Suprapubic skin (tissue), 4 donors: Measurements from ENCODE around the gene RRAD. TPM values are rescaled to one million over a fixed set of nuclear protein-coding genes. Genes with fewer than 3 reads are reported as not detected.

ENCODE experiments used
- DNase-seq, 2 donors: peaks; one replicate each; pipeline ENCODE4 v3.0.0-alpha.2; 2019; ENCODE audit warnings: low spot score in 2 of 2
- H3K27ac ChIP-seq: fragments of 200-600 bp; sonication (generic); one replicate; pipeline ENCODE4 v1.5.1; 2019
- H3K27me3 ChIP-seq: fragments of 200-600 bp; sonication (generic); one replicate; pipeline ENCODE4 v1.5.1; 2019
- H3K36me3 ChIP-seq: fragments of 200-600 bp; sonication (generic); one replicate; pipeline ENCODE4 v1.5.1; 2019
- H3K4me1 ChIP-seq: fragments of 200-600 bp; sonication (generic); one replicate; pipeline ENCODE4 v1.5.1; 2019
- H3K4me3 ChIP-seq: fragments of 200-600 bp; sonication (generic); one replicate; pipeline ENCODE4 v1.5.1; 2019; ENCODE audit warnings: mild to moderate bottlenecking
- H3K9me3 ChIP-seq: fragments of 200-600 bp; sonication (generic); one replicate; pipeline ENCODE4 v1.5.1; 2019
- EP300 ChIP-seq: sonication (generic); formaldehyde crosslinking; IDR thresholded peaks from one replicate; pipeline ENCODE4 v1.6.1; 2017; ENCODE audit warnings: antibody characterized with exemption
- POLR2A ChIP-seq, 2 donors: fragments of 450-650 bp; IDR thresholded peaks; one replicate each; pipeline ENCODE4 v1.6.1; 2017; ENCODE audit warnings: antibody characterized with exemption in 2 of 2, mild to moderate bottlenecking in 2 of 2, moderate library complexity in 2 of 2
- POLR2AphosphoS5 ChIP-seq, 3 donors: sonication (generic); formaldehyde crosslinking; IDR thresholded peaks; one replicate each; pipeline ENCODE4 v1.6.1; 2017; ENCODE audit warnings: antibody characterized with exemption in 3 of 3
- WGBS: methylation state at CpG from one replicate; pipeline ENCODE4 v1.1.5; 2018; 5-methylcytosine and 5-hydroxymethylcytosine counted together
- total RNA-seq, 4 donors: library from RNA; depleted of rRNA; stranded (reverse); fragments of >200 nt; gene quantifications; one replicate each; pipeline ENCODE4 v1.1.0, GENCODE V29; 2016
- TF ChIP-seq, protein P1 (sequence below), 2 donors: fragments of 200-600 bp in 1 of 2; fragments of 450-650 bp in 1 of 2; sonication (generic) in 1 of 2; IDR thresholded peaks; one replicate each; pipeline ENCODE4 v1.5.1; 2016 to 2019; ENCODE audit warnings: antibody characterized with exemption in 2 of 2, mild to moderate bottlenecking in 1 of 2, moderate library complexity in 1 of 2

RRAD gene
- total RNA-seq, 4 donors from 2014 or later = 1.5 to 12.1 (median 4.6) TPM

DNA sequence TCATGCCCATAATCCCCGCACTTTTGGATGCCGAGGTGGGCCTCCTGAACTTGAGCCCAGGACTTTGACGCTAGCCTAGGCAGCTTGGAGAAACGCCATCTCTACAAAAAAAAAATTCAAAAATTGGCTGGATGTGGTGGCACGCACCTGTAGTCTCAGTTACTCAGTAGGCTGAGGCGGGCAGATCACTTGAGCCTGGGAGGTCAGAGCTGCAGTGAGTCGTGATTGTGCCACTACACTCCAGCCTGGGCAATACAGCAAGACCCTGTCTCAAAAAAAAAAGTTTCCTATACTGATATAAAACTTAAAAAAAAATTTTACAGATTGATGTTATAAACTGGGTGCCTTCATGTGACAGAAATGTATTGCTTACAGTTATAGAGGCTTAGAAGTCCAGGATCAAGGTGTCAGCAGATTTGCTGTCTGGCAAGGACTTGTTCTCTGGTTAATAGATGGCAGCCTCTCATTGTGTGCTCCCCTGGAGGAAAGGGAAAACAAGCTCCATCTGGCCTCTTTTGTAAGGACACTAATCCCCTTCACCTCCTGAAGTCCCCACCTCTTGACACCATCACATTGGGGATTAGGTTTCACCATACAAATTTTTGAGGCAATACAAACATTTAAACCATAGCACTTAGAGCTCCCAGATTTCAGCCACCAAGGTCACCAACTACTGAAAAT is 27.2 kb upstream of the RRAD start:
- Histone ChIP-seq H3K36me3 (no peaks in the 10 kb centered on the region), H3K27ac (no peak overlapping the region), H3K9me3 (no peaks in the 10 kb centered on the region), H3K4me3 (no peak overlapping the region), H3K4me1 (peaks cover 15% of the 10 kb centered on the region), H3K27me3 (peaks cover 3% of the 10 kb centered on the region)
- no peak for TF ChIP-seq POLR2AphosphoS5 (IDR thresholded peaks at IDR 0.05)
- no peak for TF ChIP-seq EP300
- no peak for TF ChIP-seq POLR2A (IDR thresholded peaks at IDR 0.05)
- TF ChIP-seq, protein P1, sequence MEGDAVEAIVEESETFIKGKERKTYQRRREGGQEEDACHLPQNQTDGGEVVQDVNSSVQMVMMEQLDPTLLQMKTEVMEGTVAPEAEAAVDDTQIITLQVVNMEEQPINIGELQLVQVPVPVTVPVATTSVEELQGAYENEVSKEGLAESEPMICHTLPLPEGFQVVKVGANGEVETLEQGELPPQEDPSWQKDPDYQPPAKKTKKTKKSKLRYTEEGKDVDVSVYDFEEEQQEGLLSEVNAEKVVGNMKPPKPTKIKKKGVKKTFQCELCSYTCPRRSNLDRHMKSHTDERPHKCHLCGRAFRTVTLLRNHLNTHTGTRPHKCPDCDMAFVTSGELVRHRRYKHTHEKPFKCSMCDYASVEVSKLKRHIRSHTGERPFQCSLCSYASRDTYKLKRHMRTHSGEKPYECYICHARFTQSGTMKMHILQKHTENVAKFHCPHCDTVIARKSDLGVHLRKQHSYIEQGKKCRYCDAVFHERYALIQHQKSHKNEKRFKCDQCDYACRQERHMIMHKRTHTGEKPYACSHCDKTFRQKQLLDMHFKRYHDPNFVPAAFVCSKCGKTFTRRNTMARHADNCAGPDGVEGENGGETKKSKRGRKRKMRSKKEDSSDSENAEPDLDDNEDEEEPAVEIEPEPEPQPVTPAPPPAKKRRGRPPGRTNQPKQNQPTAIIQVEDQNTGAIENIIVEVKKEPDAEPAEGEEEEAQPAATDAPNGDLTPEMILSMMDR (IDR thresholded peaks at IDR 0.05) = no peak
- no peak for DNase-seq
- WGBS = 91% methylated on average over 7 of the region's 7 CpGs

DNA sequence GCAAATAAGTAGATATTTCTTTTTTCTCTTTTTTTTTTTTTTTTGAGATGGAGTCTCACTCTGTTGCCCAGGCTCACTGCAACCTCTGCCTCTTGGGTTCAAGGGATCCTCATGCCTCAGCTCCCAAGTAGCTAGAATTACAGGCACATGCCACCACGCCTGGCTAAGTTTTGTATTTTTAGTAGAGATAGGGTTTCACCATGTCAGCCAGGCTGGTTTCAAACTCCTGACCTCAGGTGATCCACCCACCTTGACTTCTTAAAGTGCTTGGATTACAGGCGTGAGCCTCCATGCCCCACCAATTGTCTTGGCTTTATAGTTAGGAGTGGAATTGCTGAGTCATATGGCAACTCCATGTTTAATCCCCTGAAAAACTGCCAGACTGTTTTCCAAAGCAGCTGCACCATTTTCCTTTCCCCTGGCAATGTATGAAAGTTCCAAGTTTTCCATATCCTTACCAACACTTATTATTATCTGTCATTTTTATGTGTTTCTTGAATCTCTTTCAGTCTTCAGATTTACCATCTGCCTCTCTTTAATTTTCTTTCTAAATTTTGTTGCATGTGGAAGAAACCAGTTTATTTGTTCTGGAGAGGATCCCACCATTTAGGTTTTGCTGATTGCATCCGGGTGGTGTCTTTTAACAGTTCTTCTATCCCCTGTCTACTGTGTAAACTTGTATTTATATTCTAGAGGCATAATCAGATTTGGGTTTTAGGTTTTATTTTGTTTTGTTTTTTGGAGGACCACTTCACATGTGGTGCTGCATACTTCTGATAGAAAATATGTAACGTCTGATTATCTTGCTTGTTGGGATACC is 25.8 kb upstream of the RRAD start:
- H3K4me3 ChIP-seq = no peak overlapping the region
- peaks cover 3% of the 10 kb centered on the region for H3K27me3 ChIP-seq
- H3K36me3 ChIP-seq = no peaks in the 10 kb centered on the region
- H3K9me3 ChIP-seq = no peaks in the 10 kb centered on the region
- 83% methylated on average over 4 of the region's 4 CpGs for WGBS
- TF ChIP-seq, protein P1 (IDR thresholded peaks at IDR 0.05) = no peak
- TF ChIP-seq POLR2A (IDR thresholded peaks at IDR 0.05) (no peak), EP300 (no peak), POLR2AphosphoS5 (IDR thresholded peaks at IDR 0.05) (no peak)
- no peak for DNase-seq
- H3K4me1 ChIP-seq = peaks cover 21% of the 10 kb centered on the region
- H3K27ac ChIP-seq = no peak overlapping the region

DNA sequence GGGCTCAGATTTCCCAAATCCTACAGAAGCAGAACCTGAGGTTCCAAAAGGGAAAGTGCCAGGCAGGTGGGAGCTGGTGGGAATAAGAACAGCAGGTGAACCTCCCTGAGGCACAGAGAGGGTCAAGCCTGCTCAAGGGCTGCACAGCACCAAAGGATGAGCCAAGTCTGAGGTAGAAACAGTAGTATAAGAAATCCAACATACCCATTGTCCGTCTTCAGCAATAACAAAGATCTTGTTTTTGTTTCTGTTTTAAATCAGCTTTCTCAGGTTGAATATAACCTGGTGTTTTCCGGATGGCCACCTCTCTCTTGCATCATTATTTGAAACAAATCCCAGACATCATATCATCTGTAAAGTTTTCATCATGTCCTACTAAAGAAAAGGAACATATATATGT is 25.1 kb upstream of the RRAD start:
- Histone ChIP-seq H3K4me3 (no peak overlapping the region), H3K36me3 (no peaks in the 10 kb centered on the region), H3K9me3 (no peaks in the 10 kb centered on the region), H3K27ac (no peak overlapping the region), H3K27me3 (peaks cover 3% of the 10 kb centered on the region), H3K4me1 (peaks cover 21% of the 10 kb centered on the region)
- DNase-seq = no peak
- TF ChIP-seq POLR2A (IDR thresholded peaks at IDR 0.05) (no peak), EP300 (no peak), POLR2AphosphoS5 (IDR thresholded peaks at IDR 0.05) (no peak)
- TF ChIP-seq, protein P1 (IDR thresholded peaks at IDR 0.05) = no peak
- 82% methylated on average over 2 of the region's 2 CpGs for WGBS

DNA sequence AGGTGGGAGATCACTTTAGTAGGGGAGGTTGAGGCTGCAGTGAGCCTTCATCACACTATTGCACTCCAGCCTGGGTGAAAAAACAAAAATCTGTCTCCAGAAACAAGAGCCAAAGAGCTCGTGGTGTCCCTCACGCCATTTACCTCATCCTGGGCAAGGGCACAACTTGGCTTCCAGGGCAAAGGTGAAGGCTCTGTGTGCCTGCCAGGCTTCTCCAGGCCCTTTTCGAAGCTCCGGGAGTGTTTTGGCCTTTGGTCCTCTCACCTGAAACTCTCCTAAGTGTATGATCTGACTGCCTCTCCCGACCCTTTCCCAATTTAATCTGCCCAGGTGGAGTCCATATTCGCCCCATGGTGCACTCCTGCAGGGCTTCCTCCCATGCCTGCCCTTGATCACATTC is 24.1 kb upstream of the RRAD start:
- Histone ChIP-seq H3K36me3 (no peaks in the 10 kb centered on the region), H3K27ac (no peak overlapping the region), H3K27me3 (peaks cover 3% of the 10 kb centered on the region), H3K9me3 (no peaks in the 10 kb centered on the region), H3K4me1 (peaks cover 21% of the 10 kb centered on the region), H3K4me3 (no peak overlapping the region)
- TF ChIP-seq, protein P1 (IDR thresholded peaks at IDR 0.05) = no peak
- TF ChIP-seq POLR2A (IDR thresholded peaks at IDR 0.05) = no peak
- TF ChIP-seq EP300 = no peak
- TF ChIP-seq POLR2AphosphoS5 (IDR thresholded peaks at IDR 0.05) = no peak
- 78% methylated on average over 6 of the region's 6 CpGs for WGBS
- DNase-seq = no peak

DNA sequence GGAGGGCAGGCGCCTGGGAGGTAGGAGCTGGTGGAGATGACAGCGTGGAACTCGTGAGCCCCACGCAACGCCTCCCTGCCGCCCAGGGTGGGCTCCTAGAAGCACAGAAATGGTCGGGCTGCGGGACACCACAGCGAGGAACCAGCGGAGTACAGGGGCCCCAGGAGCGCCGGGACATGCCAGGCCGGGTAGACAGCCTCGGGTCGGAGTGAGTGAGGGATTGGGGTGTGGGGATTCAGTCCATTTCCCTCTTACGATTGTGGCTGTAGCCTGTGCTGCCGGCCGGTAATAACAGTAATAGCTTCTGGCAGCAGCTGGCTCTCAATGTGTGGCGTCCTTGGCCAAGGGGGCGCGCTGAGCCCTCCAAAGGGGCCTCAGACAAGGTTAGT is 23.5 kb upstream of the RRAD start:
- no peak for TF ChIP-seq POLR2AphosphoS5 (IDR thresholded peaks at IDR 0.05)
- TF ChIP-seq, protein P1 (IDR thresholded peaks at IDR 0.05) = no peak
- no peak for TF ChIP-seq POLR2A (IDR thresholded peaks at IDR 0.05)
- no peak for TF ChIP-seq EP300
- H3K4me1 ChIP-seq = peaks cover 21% of the 10 kb centered on the region
- no peak for DNase-seq

More for the DNA sequence above, 23.5 kb upstream of the RRAD start:
- H3K27me3 ChIP-seq = peaks cover 3% of the 10 kb centered on the region
- no peaks in the 10 kb centered on the region for H3K9me3 ChIP-seq
- WGBS = 34% methylated on average over 7 of the region's 21 CpGs
- peak overlapping the region; percentile 58 for H3K4me3 ChIP-seq
- H3K27ac ChIP-seq = no peak overlapping the region
- H3K36me3 ChIP-seq = peaks cover 2% of the 10 kb centered on the region
